LHCN-M2 (cell line): ENCODE results near the gene SEMA3B. TPM values are rescaled to one million over a fixed set of nuclear protein-coding genes. Genes with fewer than 3 reads are reported as not detected.
"Not testable (repeated sequence)": the region's sequence is repeated elsewhere in the genome, so short reads cannot be mapped to it uniquely, and the experiment has no call there.

ENCODE experiments used
- DNase-seq: peaks from one replicate; pipeline ENCODE4 v3.0.0-alpha.2; 2012; ENCODE audit warnings: low read depth
- total RNA-seq: library from RNA; depleted of rRNA; stranded (reverse); fragments of >200 nt; gene quantifications from 2 replicates; pipeline ENCODE4 v1.2.3, GENCODE V29; 2014

SEMA3B gene
- total RNA-seq, 1 experiment from 2014 or later, result 4.1 TPM

DNA sequence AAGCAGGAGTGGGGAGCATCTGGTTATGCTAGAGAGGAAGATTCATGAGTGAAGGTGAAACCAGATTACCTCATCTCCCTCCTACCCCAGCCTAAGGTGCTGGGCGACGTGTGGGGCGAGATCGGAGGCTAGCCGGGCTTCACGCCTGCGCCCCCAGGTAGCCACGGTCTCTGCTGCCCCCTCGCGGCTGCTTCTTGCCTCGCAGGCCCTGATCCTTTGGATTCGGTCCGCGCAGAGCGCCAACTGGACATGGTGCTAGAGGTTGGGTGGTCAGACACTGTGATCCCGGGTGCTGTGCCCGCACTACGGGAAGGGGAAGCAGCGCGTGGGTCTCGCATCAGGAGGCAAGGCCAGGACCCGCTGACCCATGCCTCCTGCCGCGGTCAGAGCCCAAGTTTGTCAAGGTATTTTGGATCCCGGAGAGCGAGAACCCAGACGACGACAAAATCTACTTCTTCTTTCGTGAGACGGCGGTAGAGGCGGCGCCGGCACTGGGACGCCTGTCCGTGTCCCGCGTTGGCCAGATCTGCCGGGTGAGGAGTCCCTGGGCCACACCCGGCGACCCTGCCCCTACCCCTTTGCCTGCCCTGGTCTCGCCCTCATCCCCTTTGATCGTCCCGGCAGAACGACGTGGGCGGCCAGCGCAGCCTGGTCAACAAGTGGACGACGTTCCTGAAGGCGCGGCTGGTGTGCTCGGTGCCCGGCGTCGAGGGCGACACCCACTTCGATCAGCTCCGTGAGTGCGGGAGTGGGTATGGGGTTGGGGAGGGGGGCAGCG, 4.2 kb downstream of the SEMA3B start:
- peak; percentile 57 for DNase-seq

DNA sequence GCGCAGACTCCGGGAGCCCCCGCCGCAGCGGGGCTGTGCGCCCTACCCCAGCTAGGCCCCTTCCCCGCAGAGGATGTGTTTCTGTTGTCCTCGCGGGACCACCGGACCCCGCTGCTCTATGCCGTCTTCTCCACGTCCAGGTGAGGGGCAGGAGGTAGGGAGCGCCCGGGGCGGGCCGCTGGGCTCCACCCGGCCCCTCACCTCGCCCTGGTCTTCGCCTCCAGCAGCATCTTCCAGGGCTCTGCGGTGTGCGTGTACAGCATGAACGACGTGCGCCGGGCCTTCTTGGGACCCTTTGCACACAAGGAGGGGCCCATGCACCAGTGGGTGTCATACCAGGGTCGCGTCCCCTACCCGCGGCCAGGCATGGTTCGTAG, 4.7 kb downstream of the SEMA3B start:
- no peak for DNase-seq

DNA sequence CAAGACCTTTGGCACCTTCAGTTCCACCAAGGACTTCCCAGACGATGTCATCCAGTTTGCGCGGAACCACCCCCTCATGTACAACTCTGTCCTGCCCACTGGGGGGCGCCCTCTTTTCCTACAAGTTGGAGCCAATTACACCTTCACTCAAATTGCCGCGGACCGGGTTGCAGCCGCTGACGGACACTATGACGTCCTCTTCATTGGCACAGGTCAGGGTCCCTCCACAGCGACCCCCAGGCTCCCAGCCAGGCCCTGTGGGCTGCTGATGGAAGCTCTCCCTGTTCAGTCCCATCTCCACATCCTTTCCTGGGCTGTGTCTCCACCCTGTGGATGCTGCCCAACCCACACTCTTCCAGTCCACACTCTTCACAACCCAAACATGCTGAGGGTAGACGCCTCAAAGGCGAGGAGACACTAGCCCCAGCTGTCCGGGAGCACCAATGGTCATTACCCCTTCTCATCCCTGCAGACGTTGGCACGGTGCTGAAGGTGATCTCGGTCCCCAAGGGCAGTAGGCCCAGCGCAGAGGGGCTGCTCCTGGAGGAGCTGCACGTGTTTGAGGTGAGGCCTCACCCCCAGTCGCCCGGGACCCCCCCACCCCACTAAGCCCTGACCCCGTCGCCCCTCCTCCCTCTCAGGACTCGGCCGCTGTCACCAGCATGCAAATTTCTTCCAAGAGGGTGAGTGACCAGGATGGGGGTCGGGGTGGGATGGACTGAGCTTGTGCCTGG, 5.6 kb downstream of the SEMA3B start:
- DNase-seq, result no peak

DNA sequence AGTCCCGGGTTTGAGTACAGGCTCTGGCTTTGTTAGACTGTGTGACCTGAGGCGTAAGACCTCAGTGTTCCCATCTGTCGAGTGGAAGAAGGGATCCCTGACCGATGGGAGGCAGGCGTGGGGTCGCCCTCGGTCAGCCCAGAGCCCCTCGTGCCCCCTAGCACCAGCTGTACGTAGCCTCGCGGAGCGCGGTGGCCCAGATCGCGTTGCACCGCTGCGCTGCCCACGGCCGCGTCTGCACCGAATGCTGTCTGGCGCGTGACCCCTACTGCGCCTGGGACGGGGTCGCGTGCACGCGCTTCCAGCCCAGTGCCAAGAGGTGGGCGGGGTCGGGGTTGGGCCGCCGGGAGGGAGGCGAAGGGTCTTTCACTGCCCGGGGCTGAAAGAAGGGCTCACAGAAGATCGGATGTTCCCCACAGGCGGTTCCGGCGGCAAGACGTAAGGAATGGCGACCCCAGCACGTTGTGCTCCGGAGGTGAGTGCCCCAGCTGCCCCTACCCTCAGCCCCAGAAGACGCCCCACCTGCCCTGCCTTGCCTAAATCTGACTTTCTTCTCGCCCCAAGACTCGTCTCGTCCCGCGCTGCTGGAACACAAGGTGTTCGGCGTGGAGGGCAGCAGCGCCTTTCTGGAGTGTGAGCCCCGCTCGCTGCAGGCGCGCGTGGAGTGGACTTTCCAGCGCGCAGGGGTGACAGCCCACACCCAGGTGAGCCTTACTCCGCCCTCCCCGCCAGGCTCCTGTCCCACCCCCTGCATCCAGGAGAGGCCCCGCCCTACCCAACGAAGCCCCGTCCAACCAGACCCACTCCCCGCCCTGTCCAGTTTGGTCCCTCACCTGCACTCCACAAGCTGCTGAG, 6.4 kb downstream of the SEMA3B start:
- no peak for DNase-seq

DNA sequence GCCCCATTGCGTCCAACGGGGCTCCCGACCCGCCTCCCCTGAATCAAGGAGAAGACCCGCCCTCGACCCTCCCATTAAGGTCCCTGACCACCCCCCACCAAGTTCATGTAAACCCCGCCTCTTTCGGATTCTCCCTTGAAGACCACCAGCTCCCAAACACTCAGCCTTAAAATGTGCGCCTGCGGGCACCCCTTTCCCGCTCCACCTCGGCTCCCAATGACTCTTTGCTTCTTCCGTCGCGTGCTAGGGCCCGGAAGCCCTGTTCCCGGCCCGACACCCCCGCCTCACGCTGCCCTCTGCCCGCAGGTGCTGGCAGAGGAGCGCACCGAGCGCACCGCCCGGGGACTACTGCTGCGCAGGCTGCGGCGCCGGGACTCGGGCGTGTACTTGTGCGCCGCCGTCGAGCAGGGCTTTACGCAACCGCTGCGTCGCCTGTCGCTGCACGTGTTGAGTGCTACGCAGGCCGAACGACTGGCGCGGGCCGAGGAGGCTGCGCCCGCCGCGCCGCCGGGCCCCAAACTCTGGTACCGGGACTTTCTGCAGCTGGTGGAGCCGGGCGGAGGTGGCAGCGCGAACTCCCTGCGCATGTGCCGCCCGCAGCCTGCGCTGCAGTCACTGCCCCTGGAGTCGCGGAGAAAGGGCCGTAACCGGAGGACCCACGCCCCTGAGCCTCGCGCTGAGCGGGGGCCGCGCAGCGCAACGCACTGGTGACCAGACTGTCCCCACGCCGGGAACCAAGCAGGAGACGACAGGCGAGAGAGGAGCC, 7.2 kb downstream of the SEMA3B start:
- no peak for DNase-seq

DNA sequence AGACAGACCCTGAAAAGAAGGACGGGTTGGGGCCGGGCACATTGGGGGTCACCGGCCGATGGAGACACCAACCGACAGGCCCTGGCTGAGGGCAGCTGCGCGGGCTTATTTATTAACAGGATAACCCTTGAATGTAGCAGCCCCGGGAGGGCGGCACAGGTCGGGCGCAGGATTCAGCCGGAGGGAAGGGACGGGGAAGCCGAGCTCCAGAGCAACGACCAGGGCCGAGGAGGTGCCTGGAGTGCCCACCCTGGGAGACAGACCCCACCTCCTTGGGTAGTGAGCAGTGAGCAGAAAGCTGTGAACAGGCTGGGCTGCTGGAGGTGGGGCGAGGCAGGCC, 7.8 kb downstream of the SEMA3B start:
- no peak for DNase-seq

DNA sequence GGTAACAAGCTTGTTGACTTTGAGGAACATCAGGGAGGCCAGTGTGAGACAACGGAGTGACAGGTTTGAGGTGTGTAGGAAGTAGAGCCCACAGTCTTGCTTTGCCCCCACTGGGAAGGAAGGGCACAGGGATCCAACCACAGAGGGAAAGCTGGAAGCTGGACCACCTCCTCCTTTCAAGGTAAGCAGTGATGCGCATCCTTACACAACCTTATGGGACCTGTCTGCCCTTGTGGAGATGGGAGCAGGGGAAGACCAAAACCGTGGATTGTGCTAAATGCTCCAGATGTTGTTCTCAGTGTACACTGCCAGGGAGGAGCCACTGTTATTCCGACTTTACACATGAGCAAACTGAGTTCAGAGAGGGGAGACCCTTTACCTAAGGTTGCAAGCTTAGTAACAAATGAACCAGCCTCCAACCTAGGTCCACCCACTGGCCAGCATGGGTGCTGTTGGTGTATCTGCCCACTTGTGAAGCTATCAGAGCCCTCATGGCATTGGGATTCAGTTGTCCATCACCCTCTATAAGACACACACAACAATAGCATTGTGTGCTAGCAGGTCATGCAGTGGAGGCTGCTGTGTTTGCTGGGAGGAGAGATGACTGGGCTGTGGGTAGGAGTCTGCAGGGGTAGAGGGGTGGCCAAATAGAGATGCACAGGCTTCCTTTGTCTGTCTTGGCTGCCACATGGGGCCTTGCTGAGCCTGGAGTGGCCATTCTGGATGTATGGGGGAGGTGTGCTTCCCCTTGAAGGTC, 9.4 kb downstream of the SEMA3B start:
- DNase-seq, result no peak

DNA sequence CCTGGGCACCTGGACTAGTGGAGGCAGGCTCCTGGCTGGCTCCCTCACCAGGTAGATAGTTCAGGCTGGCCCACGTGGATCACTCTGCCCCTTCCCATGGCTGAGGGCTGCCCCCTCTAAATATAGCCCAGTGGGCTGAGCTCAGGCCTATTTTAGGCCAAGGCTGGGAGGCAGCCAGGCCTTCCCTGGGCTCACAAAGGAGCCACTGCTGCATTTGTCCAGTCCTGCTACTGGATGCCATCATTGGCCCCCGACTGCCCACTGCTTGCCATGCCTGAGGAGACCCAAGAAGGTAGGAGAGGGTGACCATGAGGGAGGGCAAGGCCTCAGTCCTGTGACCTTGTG, 9.9 kb downstream of the SEMA3B start, which contains the start of gene LSMEM2:
Gene LSMEM2 (plus strand): TSS at position 208 of the 345 bp plus-strand sequence. CDS start 27 bp downstream, at position 235.
- no peak for DNase-seq

DNA sequence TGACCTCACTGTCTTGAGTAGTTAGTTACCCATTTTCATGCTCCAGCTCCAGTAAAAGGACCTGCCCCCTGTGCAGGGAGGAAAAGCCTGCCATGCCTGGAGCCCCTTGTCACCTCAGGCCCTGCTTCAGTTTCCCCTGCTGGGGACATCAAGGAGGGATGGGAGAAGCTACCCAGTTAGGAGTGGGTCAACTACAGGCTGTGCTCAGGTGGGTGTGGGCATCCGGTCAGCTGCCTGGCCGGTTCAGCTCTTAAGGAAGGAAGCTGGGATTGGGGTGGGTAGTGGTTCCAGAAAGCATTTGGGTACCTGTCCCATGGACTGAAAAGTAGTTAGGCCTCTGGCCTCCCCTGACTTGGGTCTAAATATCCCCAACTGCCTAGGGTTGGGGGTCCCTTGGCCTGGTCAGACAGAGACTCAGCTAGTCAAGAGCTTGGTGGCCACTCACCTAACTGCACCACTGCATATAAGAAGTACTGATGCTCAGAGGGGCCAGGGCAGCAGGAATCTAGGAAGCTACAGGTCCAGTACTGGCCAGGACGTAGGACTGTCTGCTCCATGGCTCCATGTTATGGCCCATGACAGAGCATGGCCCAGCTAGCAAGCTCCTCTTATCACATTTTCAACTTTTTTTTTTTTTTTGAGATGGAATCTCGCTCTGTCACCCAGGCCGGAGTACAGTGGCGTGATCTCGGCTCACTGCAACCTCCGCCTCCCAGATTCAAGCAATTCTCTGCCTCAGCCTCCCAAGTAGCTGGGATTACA, 10.5 kb downstream of the SEMA3B start:
- DNase-seq, result no peak

DNA sequence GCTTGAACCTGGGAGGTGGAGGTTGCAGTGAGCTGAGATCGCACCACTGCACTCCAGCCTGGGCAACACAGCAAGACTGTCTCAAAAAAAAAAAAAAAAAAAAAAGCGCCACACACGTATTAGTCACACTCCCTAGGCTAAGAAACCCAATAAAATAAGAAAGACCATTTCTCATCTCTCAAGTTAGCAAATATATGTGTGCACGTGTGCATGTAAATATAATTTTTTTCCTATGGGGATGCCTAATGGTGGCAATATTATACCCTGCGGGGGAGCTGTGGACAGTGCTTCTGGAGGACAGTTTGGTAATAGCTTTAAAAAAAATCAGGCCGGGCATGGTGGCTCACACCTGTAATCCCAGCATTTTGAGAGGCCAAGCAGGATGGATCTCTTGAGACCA, 15.2 kb downstream of the SEMA3B start:
- DNase-seq, result not testable (repeated sequence)

DNA sequence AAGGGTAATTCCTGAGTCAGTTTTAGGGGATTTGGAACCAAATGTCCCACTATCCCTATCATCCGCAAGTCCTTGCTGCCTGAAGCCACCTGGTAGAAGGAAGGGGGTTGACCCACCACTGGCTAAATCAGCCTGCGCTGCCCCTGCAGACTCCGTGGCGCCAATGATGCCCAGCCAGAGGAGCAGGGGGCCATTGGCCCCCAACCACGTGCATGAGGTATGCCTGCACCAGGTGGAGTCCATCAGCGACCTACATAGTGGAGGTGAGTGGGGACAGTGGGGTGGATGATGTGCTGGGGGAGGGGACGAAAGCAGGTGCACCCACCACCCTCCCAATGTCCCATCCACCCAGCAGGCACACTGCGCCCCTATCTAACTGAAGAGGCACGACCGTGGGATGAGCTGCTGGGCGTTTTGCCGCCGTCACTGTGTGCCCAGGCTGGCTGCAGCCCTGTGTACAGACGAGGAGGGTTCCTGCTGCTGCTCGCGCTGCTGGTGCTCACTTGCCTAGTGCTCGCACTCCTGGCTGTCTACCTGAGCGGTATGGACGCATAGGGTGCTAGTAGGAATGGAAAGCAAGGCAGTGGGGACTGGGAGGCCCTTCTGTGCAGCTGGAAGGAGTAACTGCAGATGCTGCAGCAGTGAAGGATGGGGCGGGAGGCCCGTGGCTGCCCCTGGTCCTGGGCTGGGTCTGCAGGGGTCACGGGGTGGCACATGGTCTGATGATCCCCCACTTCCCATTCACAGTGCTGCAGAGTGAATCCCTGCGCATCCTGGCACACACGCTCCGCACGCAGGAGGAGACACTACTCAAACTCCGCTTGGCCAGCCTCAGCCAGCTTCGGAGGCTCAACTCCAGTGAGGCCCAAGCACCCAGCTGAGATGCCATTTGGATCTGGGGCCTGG, 17.6 kb downstream of the SEMA3B start:
- DNase-seq, result no peak

DNA sequence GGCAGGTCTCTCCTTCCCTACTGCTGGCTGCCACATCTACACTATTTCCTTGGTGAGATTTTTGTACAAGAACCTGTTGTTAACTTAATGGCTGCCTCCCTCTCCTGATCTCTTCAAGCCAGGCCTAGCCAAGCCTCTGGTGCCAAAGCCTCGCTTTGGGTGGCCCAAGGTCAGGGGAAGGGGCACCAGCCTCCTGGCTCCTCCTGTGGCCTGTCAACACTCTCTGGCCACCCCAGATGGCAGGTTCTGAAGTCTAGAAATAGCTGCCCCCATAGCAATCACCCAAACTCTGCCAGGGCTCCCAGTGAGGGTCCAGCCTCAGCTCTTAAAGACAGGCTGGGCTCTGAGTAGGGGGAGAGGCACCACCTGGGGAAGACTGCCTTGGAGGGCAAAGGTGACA, 18.3 kb downstream of the SEMA3B start:
- DNase-seq, result no peak

DNA sequence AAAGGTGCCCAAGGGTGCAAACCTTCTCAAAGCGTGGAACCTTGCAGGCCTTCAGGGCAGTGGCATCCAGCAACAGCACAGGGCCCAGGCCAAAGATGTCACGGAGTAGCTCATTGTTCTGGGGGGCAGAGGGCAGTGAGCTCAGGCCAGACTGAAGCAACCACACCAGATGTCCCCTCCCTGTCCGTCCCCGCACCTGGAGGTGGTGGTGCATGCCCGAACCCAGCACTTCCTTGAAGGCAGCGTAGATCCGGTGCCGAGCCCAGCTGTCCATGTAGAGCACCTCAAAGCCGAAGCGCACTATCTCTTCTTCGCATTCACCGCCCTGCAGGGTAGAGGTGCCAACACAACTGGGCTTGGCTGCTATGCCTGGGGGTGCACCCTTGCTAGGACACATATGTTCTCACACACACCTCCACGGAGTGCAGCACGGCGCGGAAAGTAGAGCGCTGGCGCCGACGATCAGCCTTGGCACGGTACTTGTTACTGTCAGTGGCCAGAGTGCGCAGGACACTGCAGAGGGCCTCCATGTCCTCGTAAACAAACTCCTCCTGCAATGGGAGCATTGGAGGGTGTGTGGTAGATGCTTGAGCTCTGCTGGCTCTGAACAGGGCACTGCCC, 19.6 kb downstream of the SEMA3B start:
- DNase-seq, result no peak

DNA sequence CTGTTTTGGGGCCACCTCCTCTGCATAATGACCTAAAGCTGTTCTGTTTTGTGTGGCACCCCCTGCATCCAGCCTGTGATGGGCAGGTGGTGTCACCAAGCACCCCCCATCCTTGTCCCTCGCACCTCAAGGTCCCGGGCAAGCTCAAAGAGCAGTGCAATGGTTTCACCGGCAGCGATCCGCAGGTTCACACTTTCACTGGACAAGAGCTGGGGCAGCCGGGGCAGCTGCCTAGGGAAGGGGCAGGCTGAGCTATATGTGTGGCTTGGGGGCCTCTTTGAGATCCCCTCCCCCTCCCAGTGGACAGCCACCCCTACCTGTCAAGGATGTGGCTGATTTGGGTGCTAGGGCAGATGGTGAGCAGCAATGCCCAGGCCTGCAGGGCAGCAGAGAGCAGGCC, 20.2 kb downstream of the SEMA3B start:
- no peak for DNase-seq

DNA sequence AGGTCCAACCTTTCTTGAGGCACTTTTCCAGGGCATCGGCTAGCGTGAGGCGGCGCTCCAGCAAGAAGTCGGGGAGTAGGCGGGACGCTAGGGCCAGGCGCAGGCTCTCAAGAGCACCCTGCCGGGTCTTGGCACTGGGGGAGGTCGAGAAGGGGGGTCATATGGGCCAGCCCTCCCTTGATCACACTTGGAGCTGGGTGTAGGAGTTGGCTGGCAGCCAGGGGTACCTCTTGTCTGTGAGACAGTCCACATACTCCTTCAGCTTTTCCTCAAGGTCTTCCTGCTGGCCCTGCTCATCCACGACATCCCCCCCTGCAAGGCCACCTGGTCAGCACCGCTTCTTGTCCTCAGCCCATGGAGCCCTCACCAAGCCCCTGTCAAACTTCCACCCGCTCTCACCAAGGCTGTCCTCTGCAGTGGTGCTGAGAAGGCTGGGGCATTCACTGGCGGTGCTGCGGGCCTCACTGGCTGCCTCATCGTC, 21.3 kb downstream of the SEMA3B start:
- DNase-seq, result no peak

DNA sequence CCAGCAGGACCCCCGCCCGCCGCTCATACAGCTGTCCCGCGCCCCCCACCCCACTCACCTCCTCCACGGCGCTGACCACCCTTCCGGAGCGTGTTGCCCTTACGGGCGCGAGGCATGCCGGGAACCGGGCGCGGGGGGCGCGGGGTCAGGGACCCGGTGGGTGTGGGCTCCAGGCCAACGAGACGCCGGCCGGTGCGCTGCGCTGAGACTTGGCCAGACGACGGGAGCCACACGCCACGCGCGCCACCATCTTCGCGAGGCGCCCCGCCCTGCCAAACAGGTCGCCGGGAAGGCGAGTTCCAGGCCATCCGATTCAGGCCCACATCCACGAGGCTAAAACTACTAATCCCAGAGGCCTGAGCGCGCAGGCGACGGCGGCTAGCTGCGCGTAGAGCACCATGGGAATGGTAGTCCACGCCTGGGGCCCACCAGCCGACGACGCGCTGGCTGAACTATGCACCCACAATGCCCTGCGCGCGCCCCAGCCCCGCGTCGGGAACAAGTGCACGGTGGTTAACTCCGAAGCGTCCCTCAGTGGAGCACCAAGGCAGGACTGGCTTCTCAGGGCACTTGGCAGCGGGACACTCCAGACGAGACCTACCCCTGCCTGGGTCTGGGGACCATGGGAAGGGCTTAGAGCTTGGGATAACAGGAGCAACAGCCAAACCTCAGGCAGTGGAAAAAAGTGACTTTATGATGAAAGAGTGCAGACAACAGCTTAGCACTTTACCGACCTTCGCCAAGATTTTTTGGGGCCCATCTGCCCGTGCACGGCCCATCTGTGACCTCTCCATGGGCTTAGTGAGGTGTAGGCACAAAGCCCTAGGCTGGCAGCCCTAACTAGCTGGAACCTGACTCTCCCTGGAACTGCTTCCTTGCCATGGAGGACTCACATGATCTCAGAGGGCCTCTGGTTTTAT, 23.5 kb downstream of the SEMA3B start, which contains the start of gene IFRD2:
Gene IFRD2 (minus strand): TSS at position 271 of the 920 bp plus-strand sequence. CDS start 155 bp downstream, at position 116.
- DNase-seq, result peak; percentile 97
